HEK293T (cell line): ENCODE measurements around the gene MADD.
A peak's percentile ranks its signal among the peaks of the same experiment; 100 is the strongest.

Experiments
- CTCF ChIA-PET: fragments of 350-600 bp; formaldehyde crosslinking; extraction: SDS; loops from one replicate; lab custom pipeline; 2021; ENCODE audit warnings: antibody characterized with exemption, inconsistent platforms; lab: Yijun Ruan, JAX
- POLR2A ChIA-PET: fragments of 350-600 bp; formaldehyde crosslinking; extraction: SDS; loops from one replicate; lab custom pipeline; 2020; ENCODE audit warnings: antibody characterized with exemption, inconsistent platforms; lab: Yijun Ruan, JAX
- DNase-seq: peaks from one replicate; pipeline ENCODE4 v3.0.0; 2012; ENCODE audit warnings: mixed read lengths; ENCODE audit errors: extremely low spot score
- ARNT ChIP-seq: fragments of 450-650 bp; IDR thresholded peaks from 2 replicates; pipeline ENCODE4 v1.6.1; 2017; ENCODE audit warnings: mild to moderate bottlenecking
- BHLHE40 ChIP-seq: fragments of 450-650 bp; IDR thresholded peaks from 2 replicates; pipeline ENCODE4 v1.6.1; 2016; ENCODE audit warnings: mild to moderate bottlenecking, moderate library complexity, borderline replicate concordance
- CTBP1 ChIP-seq: fragments of 450-650 bp; IDR thresholded peaks from 2 replicates; pipeline ENCODE4 v1.6.1; 2016; ENCODE audit warnings: borderline replicate concordance
- ELF4 ChIP-seq: fragments of 450-650 bp; IDR thresholded peaks from 2 replicates; pipeline ENCODE4 v1.6.1; 2017; ENCODE audit warnings: antibody characterized with exemption
- FOXA1 ChIP-seq: fragments of 450-650 bp; IDR thresholded peaks from 2 replicates; pipeline ENCODE4 v1.6.1; 2016; ENCODE audit warnings: mild to moderate bottlenecking
- FOXK2 ChIP-seq: fragments of 450-650 bp; IDR thresholded peaks from 2 replicates; pipeline ENCODE4 v1.6.1; 2016; ENCODE audit warnings: mild to moderate bottlenecking
- FOXM1 ChIP-seq: fragments of 450-650 bp; IDR thresholded peaks from 2 replicates; pipeline ENCODE4 v1.6.1; 2017; ENCODE audit warnings: mild to moderate bottlenecking, borderline replicate concordance
- HDGF ChIP-seq: fragments of 450-650 bp; IDR thresholded peaks from 2 replicates; pipeline ENCODE4 v1.6.1; 2017; ENCODE audit warnings: antibody characterized with exemption, borderline replicate concordance
- L3MBTL2 ChIP-seq: fragments of 450-650 bp; conservative IDR thresholded peaks from 2 replicates; pipeline ENCODE4 v1.6.1; 2016; ENCODE audit warnings: mild to moderate bottlenecking
- LEF1 ChIP-seq: fragments of 450-650 bp; IDR thresholded peaks from 2 replicates; pipeline ENCODE4 v1.6.1; 2017; ENCODE audit warnings: mild to moderate bottlenecking, borderline replicate concordance
- NFRKB ChIP-seq: fragments of 450-650 bp; IDR thresholded peaks from 2 replicates; pipeline ENCODE4 v1.6.1; 2016; ENCODE audit warnings: mild to moderate bottlenecking, moderate library complexity
- PKNOX1 ChIP-seq: fragments of 450-650 bp; IDR thresholded peaks from 2 replicates; pipeline ENCODE4 v1.6.1; 2016
- SP1 ChIP-seq: fragments of 450-650 bp; IDR thresholded peaks from 2 replicates; pipeline ENCODE4 v1.6.1; 2017
- SUZ12 ChIP-seq: fragments of 450-650 bp; IDR thresholded peaks from 2 replicates; pipeline ENCODE4 v1.6.1; 2016; ENCODE audit warnings: mild to moderate bottlenecking
- TARDBP ChIP-seq: fragments of 450-650 bp; IDR thresholded peaks from 2 replicates; pipeline ENCODE4 v1.6.1; 2016
- ZNF384 ChIP-seq: fragments of 450-650 bp; IDR thresholded peaks from 2 replicates; pipeline ENCODE4 v1.6.1; 2016

Gene MADD

GRCh38 chr11:47350315-47350714 lies 80.4 kb downstream of the MADD start:
- TF ChIP-seq ZNF384 = no peak
- TF ChIP-seq FOXK2 = no peak
- TF ChIP-seq L3MBTL2 = no peak
- TF ChIP-seq BHLHE40 = no peak
- TF ChIP-seq FOXM1 = no peak
- no peak for TF ChIP-seq PKNOX1
- TF ChIP-seq HDGF = no peak
- TF ChIP-seq LEF1 = no peak
- no peak for TF ChIP-seq SUZ12
- TF ChIP-seq ARNT = no peak
- no peak for TF ChIP-seq SP1
- no peak for TF ChIP-seq NFRKB
- TF ChIP-seq ELF4 = no peak
- no peak for TF ChIP-seq TARDBP
- no peak for TF ChIP-seq FOXA1
- no peak for TF ChIP-seq CTBP1
- CTCF ChIA-PET = interaction anchor here (1.1 kb wide), 1 partner anchor 172 kb away, joined by 4 read pairs; no protein-coding TSS in a partner anchor
- POLR2A ChIA-PET = no interaction called here
- no peak for DNase-seq

GRCh38 chr11:47351156-47352126 lies 81.5 kb downstream of the MADD start:
- TF ChIP-seq SP1 (no peak), NFRKB (no peak), TARDBP (no peak)
- CTCF ChIA-PET = no interaction called here
- POLR2A ChIA-PET = interaction anchor here (0.9 to 1.0 kb wide), 2 partner anchors 81 to 103 kb away, joined by 3 to 5 read pairs; partner anchors contain the start of gene ACP2
- DNase-seq = no peak

- DNase-seq = no peak
- POLR2A ChIA-PET = no interaction called here
- CTCF ChIA-PET = no interaction called here
- TF ChIP-seq FOXK2 (no peak), FOXA1 (no peak), ZNF384 (no peak)
Measured at GRCh38 chr11:47352556-47352955, 82.6 kb downstream of the MADD start, which contains the start of gene MYBPC3. Gene MYBPC3, minus strand, starts transcription at chr11:47352702. Its CDS starts 55 bp downstream, at chr11:47352647.

- DNase-seq = no peak
- ChIA-PET POLR2A (interaction anchor here (0.6 to 2.1 kb wide), 6 partner anchors 83 to 183 kb away, joined by 3 to 5 read pairs (median 4); partner anchors contain the start of gene ACP2), CTCF (interaction anchor here (0.6 to 2.3 kb wide), 9 partner anchors 12 to 176 kb away, joined by 3 to 22 read pairs (median 4); no protein-coding TSS in a partner anchor)
- TF ChIP-seq HDGF (no peak), ARNT (no peak), FOXK2 (no peak), SUZ12 (no peak), CTBP1 (no peak), TARDBP (no peak), SP1 (no peak)
Measured at GRCh38 chr11:47353978-47354774, 84.2 kb downstream of the MADD start.

GRCh38 chr11:47354913-47355282 lies 85.0 kb downstream of the MADD start:
- CTCF ChIA-PET = interaction anchor here (0.6 to 2.3 kb wide), 43 partner anchors 12 to 235 kb away, joined by 3 to 22 read pairs (median 3); partner anchors contain the start of genes ACP2, DDB2 and NR1H3
- TF ChIP-seq FOXK2 (no peak), SUZ12 (no peak), ZNF384 (no peak), SP1 (no peak), ELF4 (no peak)
- POLR2A ChIA-PET = interaction anchor here (0.7 to 2.1 kb wide), 7 partner anchors 20 to 184 kb away, joined by 3 to 5 read pairs (median 3); partner anchors contain the start of gene ACP2
- DNase-seq = no peak

GRCh38 chr11:47355283-47356128 lies 85.6 kb downstream of the MADD start:
- TF ChIP-seq LEF1 (no peak), TARDBP (no peak), PKNOX1 (peak; percentile 33; the same call in 1 of the 2 replicates), ARNT (no peak), ELF4 (no peak), CTBP1 (peak; percentile 86), FOXA1 (no peak)
- peak; percentile 89 for DNase-seq
- ChIA-PET POLR2A (interaction anchor here (0.7 to 2.1 kb wide), 6 partner anchors 19 to 184 kb away, joined by 3 to 5 read pairs (median 3); partner anchors contain the start of gene ACP2), CTCF (interaction anchor here (0.6 to 2.3 kb wide), 41 partner anchors 13 to 236 kb away, joined by 3 to 22 read pairs (median 3); partner anchors contain the start of genes ACP2, DDB2 and NR1H3)
